Neural progenitor cell (in vitro differentiated cells): Measurements from ENCODE around the gene C2CD4C.
"Not testable (repeated sequence)": the region's sequence is repeated elsewhere in the genome, so short reads cannot be mapped to it uniquely, and the experiment has no call there.

ENCODE experiments used
- CTCF ChIP-seq: fragments of 200-600 bp; sonication (generic); IDR thresholded peaks from 2 replicates; pipeline ENCODE4 v1.5.1; 2017; ENCODE audit warnings: antibody characterized with exemption, mild to moderate bottlenecking
- EZH2 ChIP-seq: fragments of 200-600 bp; sonication (generic); IDR thresholded peaks from 2 replicates; pipeline ENCODE4 v1.6.1; 2017; ENCODE audit warnings: antibody characterized with exemption, mild to moderate bottlenecking, moderate library complexity
- EZH2phosphoT487 ChIP-seq: fragments of 200-600 bp; sonication (generic); IDR thresholded peaks from 2 replicates; pipeline ENCODE4 v1.6.1; 2017; ENCODE audit warnings: antibody characterized with exemption

DNA sequence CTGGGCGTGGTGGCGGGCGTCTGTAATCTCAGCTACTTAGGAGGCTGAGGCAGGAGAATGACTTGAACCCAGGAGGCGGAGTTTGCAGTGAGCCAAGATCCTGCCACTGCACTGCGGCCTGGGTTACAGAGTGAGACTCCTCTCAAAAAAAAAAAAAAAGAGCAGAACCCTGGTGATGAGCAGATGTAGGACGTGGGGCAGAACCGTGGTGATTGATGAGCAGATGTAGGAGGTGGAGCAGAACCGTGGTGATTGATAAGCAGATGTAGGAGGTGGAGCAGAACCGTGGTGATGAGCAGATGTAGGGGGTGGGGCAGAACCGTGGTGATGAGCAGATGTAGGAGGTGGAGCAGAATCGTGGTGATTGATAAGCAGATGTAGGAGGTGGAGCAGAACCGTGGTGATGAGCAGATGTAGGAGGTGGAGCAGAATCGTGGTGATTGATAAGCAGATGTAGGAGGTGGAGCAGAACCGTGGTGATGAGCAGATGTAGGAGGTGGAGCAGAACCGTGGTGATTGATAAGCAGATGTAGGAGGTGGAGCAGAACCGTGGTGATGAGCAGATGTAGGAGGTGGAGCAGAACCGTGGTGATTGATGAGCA is 28.2 kb downstream of the C2CD4C start:
- not testable (repeated sequence) for TF ChIP-seq CTCF, EZH2, EZH2phosphoT487
